Gastroesophageal sphincter (tissue), 3 donors: ENCODE measurements around the gene ZNF512.
"Not testable (repeated sequence)": the region's sequence is repeated elsewhere in the genome, so short reads cannot be mapped to it uniquely, and the experiment has no call there.

Experiments used
- CTCF ChIP-seq, 4 experiments: fragments of 200-600 bp in 2 of 4; fragments of 450-650 bp in 2 of 4; sonication (generic) in 1 of 4; IDR thresholded peaks; one replicate each; pipeline ENCODE4 v1.5.1; 2017 to 2019; ENCODE audit warnings: antibody characterized with exemption in 4 of 4, mild to moderate bottlenecking in 2 of 4, moderate library complexity in 2 of 4
- EP300 ChIP-seq: sonication (generic); formaldehyde crosslinking; IDR thresholded peaks from one replicate; pipeline ENCODE4 v1.6.1; 2017; ENCODE audit warnings: antibody characterized with exemption, mild to moderate bottlenecking
- POLR2A ChIP-seq, 2 donors: fragments of 450-650 bp; IDR thresholded peaks; one replicate each; pipeline ENCODE4 v1.6.1; 2017; ENCODE audit warnings: antibody characterized with exemption in 2 of 2, mild to moderate bottlenecking in 2 of 2, moderate library complexity in 1 of 2
- POLR2AphosphoS5 ChIP-seq: sonication (generic); formaldehyde crosslinking; IDR thresholded peaks from one replicate; pipeline ENCODE4 v1.6.1; 2017; ENCODE audit warnings: antibody characterized with exemption

- TF ChIP-seq CTCF (IDR thresholded peaks at IDR 0.05); POLR2A (IDR thresholded peaks at IDR 0.05); POLR2AphosphoS5; EP300: not testable (repeated sequence)
Measured at GRCh38 chr2:27595412-27595811, 12.6 kb downstream of the ZNF512 start.
